Fibroblast of lung (primary cell): ENCODE results near the gene MAST2. TPM values are rescaled to one million over a fixed set of nuclear protein-coding genes. Genes with fewer than 3 reads are reported as not detected.

ENCODE experiments used
- DNase-seq, 2 donors: peaks; one replicate each; pipeline versions ENCODE4 v3.0.0 to v3.0.0-alpha.2; 2010; ENCODE audit warnings: low read depth in 2 of 2
- H2AFZ ChIP-seq: 2 replicates; pipeline ENCODE4 v1.5.1; 2012; ENCODE audit warnings: low read length, control low read depth, inconsistent platforms
- H3K27ac ChIP-seq: 2 replicates; pipeline ENCODE4 v1.5.1; 2011; ENCODE audit warnings: low read length, control low read depth; ENCODE audit not compliant: insufficient read depth
- H3K27me3 ChIP-seq: 2 replicates; pipeline ENCODE4 v1.5.1; 2011; ENCODE audit warnings: mild to moderate bottlenecking, low read length; ENCODE audit not compliant: control insufficient read depth, insufficient read depth
- H3K36me3 ChIP-seq: 2 replicates; pipeline ENCODE4 v1.5.1; 2011; ENCODE audit warnings: low read length; ENCODE audit not compliant: control insufficient read depth, insufficient read depth
- H3K4me1 ChIP-seq: 2 replicates; pipeline ENCODE4 v1.5.1; 2011; ENCODE audit warnings: low read length; ENCODE audit not compliant: control insufficient read depth, insufficient read depth; ENCODE audit errors: extremely low read depth
- H3K4me2 ChIP-seq: 2 replicates; pipeline ENCODE4 v1.5.1; 2011; ENCODE audit warnings: low read length, control low read depth; ENCODE audit not compliant: insufficient read depth; ENCODE audit errors: extremely low read depth
- H3K4me3 ChIP-seq, 4 experiments: fragments of 200-600 bp in 1 of 4; sonication (generic) in 1 of 4; replicated peaks in 1 of 4; 2 replicates each; pipeline ENCODE4 v1.5.1; 2011 to 2016; ENCODE audit warnings: low read length in 4 of 4, low read depth in 3 of 4, mild to moderate bottlenecking in 3 of 4, control low read depth in 2 of 4, inconsistent platforms in 1 of 4, mixed read lengths in 1 of 4; ENCODE audit not compliant: insufficient read depth in 1 of 4; ENCODE audit errors: control extremely low read depth in 1 of 4
- H3K79me2 ChIP-seq: 2 replicates; pipeline ENCODE4 v1.5.1; 2012; ENCODE audit warnings: mild to moderate bottlenecking, low read length, inconsistent platforms; ENCODE audit not compliant: control insufficient read depth, insufficient read depth
- H3K9ac ChIP-seq: 2 replicates; pipeline ENCODE4 v1.5.1; 2011; ENCODE audit warnings: mild to moderate bottlenecking, low read length, control low read depth; ENCODE audit not compliant: insufficient read depth
- H3K9me3 ChIP-seq: 2 replicates; pipeline ENCODE4 v1.5.1; 2012; ENCODE audit warnings: low read depth, low read length; ENCODE audit not compliant: control insufficient read depth, insufficient read depth
- H4K20me1 ChIP-seq: 2 replicates; pipeline ENCODE4 v1.5.1; 2011; ENCODE audit warnings: low read length; ENCODE audit not compliant: control insufficient read depth, insufficient read depth; ENCODE audit errors: extremely low read depth
- EZH2 ChIP-seq: IDR thresholded peaks from 2 replicates; pipeline ENCODE4 v1.5.1; 2012; ENCODE audit warnings: low read length, control low read depth, mild to moderate bottlenecking; ENCODE audit errors: missing control alignments
- polyA plus RNA-seq, 2 donors: library from polyadenylated mRNA; depleted of rRNA in 1 of 2; stranded (reverse) in 1 of 2; unstranded in 1 of 2; fragments of >200 nt; gene quantifications; 2 replicates each; pipeline ENCODE4 v1.2.1, GENCODE V29; 2011 to 2012; ENCODE audit warnings: missing spikeins in 1 of 2
- total RNA-seq: library from RNA; depleted of rRNA; stranded (reverse); fragments of >200 nt; gene quantifications from 2 replicates; pipeline ENCODE4 v1.2.1, GENCODE V29; 2014
- TF ChIP-seq, protein P1 (sequence below), 2 donors: IDR thresholded peaks in 1 of 2; conservative IDR thresholded peaks in 1 of 2; 1 replicate in 1 of 2; 2 replicates in 1 of 2; pipeline ENCODE4 v1.5.1; 2011 to 2012; ENCODE audit warnings: low read length in 2 of 2, control low read depth in 1 of 2, inconsistent platforms in 1 of 2, low read depth in 1 of 2, mild to moderate bottlenecking in 1 of 2

MAST2 gene
- total and polyA plus RNA-seq, 2 donors (not counting 1 experiment from before 2014, with no cell fraction given), result 17.5 to 24.9 TPM

DNA sequence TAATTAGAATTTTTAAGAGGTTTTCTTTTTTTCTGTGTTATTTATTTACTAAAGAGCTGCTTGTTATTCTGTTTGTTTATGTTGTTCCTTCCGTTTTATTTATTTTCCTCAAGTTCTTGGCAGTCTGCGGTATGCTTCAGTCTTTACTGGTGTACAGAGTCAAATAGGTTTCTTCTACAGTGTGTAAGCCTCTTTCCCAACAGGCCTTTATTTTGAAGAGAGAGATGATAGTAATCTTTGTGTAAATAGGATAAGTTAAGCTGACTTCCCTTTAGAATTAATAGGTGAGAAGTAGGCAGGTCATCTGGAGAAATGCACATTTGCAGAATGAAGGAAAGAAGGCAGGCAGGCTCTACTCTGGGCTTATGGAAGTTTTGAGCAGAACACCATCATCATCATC, 23.8 kb downstream of the MAST2 start:
- no peak overlapping the region for H3K4me3 ChIP-seq
- H3K36me3 ChIP-seq, result no peaks in the 10 kb centered on the region
- H3K27me3 ChIP-seq, result no peaks in the 10 kb centered on the region
- H3K79me2 ChIP-seq, result peaks cover 5% of the 10 kb centered on the region
- no peaks in the 10 kb centered on the region for H4K20me1 ChIP-seq
- no peak overlapping the region for H3K9ac ChIP-seq
- TF ChIP-seq, protein P1, sequence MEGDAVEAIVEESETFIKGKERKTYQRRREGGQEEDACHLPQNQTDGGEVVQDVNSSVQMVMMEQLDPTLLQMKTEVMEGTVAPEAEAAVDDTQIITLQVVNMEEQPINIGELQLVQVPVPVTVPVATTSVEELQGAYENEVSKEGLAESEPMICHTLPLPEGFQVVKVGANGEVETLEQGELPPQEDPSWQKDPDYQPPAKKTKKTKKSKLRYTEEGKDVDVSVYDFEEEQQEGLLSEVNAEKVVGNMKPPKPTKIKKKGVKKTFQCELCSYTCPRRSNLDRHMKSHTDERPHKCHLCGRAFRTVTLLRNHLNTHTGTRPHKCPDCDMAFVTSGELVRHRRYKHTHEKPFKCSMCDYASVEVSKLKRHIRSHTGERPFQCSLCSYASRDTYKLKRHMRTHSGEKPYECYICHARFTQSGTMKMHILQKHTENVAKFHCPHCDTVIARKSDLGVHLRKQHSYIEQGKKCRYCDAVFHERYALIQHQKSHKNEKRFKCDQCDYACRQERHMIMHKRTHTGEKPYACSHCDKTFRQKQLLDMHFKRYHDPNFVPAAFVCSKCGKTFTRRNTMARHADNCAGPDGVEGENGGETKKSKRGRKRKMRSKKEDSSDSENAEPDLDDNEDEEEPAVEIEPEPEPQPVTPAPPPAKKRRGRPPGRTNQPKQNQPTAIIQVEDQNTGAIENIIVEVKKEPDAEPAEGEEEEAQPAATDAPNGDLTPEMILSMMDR (conservative IDR thresholded peaks at IDR 0.05 in 1 of 2, IDR thresholded peaks at IDR 0.05 in 1 of 2; ENCODE audit: low read depth in 1 of 2, low read length in 2 of 2), result no peak
- no peak for TF ChIP-seq EZH2
- no peak for DNase-seq
- no peak overlapping the region for H3K27ac ChIP-seq
- no peak overlapping the region for H2AFZ ChIP-seq
- H3K9me3 ChIP-seq, result no peaks in the 10 kb centered on the region
- no peak overlapping the region for H3K4me2 ChIP-seq
- H3K4me1 ChIP-seq, result no peaks in the 10 kb centered on the region

DNA sequence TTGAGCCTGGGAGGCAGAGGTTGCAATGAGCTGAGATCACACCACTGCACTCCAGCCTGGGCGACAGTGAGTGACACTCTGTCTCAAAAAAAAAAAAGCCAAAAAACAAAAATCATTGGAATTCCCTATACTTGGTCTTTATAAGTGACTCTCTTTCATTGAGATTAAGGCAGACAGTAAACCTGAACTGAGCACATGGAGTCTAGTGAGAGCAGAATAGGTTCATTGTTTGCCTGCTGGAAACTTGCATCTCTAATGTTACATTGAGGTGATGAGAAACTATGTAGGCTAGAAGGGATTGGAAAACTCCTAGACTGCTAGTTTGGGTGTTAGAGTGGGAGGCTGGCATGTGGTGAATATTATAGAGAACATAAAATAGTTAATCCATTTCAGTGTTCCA, 25.4 kb downstream of the MAST2 start:
- no peaks in the 10 kb centered on the region for H3K36me3 ChIP-seq
- TF ChIP-seq EZH2, result no peak
- TF ChIP-seq, protein P1 (conservative IDR thresholded peaks at IDR 0.05 in 1 of 2, IDR thresholded peaks at IDR 0.05 in 1 of 2; ENCODE audit: low read depth in 1 of 2, low read length in 2 of 2), result no peak
- H4K20me1 ChIP-seq, result no peaks in the 10 kb centered on the region
- H2AFZ ChIP-seq, result no peak overlapping the region
- no peak overlapping the region for H3K4me2 ChIP-seq
- no peak overlapping the region for H3K27ac ChIP-seq
- no peak for DNase-seq
- no peaks in the 10 kb centered on the region for H3K9me3 ChIP-seq
- H3K79me2 ChIP-seq, result no peaks in the 10 kb centered on the region
- no peaks in the 10 kb centered on the region for H3K4me1 ChIP-seq
- H3K4me3 ChIP-seq, result no peak overlapping the region
- no peaks in the 10 kb centered on the region for H3K27me3 ChIP-seq
- H3K9ac ChIP-seq, result no peak overlapping the region

DNA sequence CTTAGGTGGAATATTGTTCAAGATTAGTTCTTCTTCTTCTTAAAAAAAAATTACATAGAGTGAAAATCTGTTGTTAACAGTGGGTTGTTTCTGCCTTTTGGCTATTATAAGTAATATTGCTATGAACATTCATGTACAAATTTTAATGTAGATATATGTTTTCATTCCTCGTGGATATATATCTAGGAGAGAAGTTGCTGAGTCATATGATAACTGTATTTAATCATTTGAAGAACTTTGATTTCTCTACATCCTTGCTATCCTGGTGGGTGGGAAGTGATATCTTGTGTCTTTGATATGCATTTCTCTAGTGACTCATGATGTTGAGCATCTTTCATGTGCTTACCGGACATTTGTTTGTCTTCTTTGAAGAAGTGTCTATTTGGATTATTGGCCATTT, 29.9 kb downstream of the MAST2 start:
- no peaks in the 10 kb centered on the region for H3K27me3 ChIP-seq
- H3K9me3 ChIP-seq, result no peaks in the 10 kb centered on the region
- no peak overlapping the region for H2AFZ ChIP-seq
- H3K4me3 ChIP-seq, result no peak overlapping the region
- no peaks in the 10 kb centered on the region for H4K20me1 ChIP-seq
- no peaks in the 10 kb centered on the region for H3K79me2 ChIP-seq
- no peaks in the 10 kb centered on the region for H3K4me1 ChIP-seq
- H3K9ac ChIP-seq, result no peak overlapping the region
- no peak overlapping the region for H3K27ac ChIP-seq
- no peak overlapping the region for H3K4me2 ChIP-seq
- no peak for TF ChIP-seq EZH2
- TF ChIP-seq, protein P1 (conservative IDR thresholded peaks at IDR 0.05 in 1 of 2, IDR thresholded peaks at IDR 0.05 in 1 of 2; ENCODE audit: low read depth in 1 of 2, low read length in 2 of 2), result no peak
- DNase-seq, result no peak
- no peaks in the 10 kb centered on the region for H3K36me3 ChIP-seq
